Esophagus muscularis mucosa (tissue), 4 donors: ENCODE measurements around the gene SLC38A2. TPM values are rescaled to one million over a fixed set of nuclear protein-coding genes. Genes with fewer than 3 reads are reported as not detected.
A peak's percentile ranks its signal among the peaks of the same experiment; 100 is the strongest.

Experiments used
- DNase-seq: peaks from one replicate; pipeline ENCODE4 v3.0.0-alpha.2; 2017; ENCODE audit errors: extremely low spot score
- H3K27ac ChIP-seq, 4 donors: fragments of 200-600 bp; sonication (generic); replicated peaks in 1 of 4; 1 replicate in 3 of 4; 2 replicates in 1 of 4; pipeline ENCODE4 v1.5.1; 2016 to 2019; ENCODE audit warnings: mild to moderate bottlenecking in 1 of 4
- H3K27me3 ChIP-seq, 4 donors: fragments of 200-600 bp; sonication (generic); one replicate each; pipeline versions ENCODE4 v1.5.1 to v1.6.0; 2016 to 2019
- H3K36me3 ChIP-seq, 4 donors: fragments of 200-600 bp; sonication (generic); one replicate each; pipeline ENCODE4 v1.5.1; 2016 to 2019
- H3K4me1 ChIP-seq, 4 donors: fragments of 200-600 bp; sonication (generic); one replicate each; pipeline ENCODE4 v1.5.1; 2016 to 2019
- H3K4me3 ChIP-seq, 4 donors: fragments of 200-600 bp; sonication (generic); 1 replicate in 2 of 4; 2 replicates in 2 of 4; pipeline ENCODE4 v1.5.1; 2016 to 2019; ENCODE audit warnings: mild to moderate bottlenecking in 4 of 4, moderate library complexity in 1 of 4
- H3K9me3 ChIP-seq, 4 donors: fragments of 200-600 bp; sonication (generic); 1 replicate in 3 of 4; 2 replicates in 1 of 4; pipeline ENCODE4 v1.5.1; 2016 to 2019
- CTCF ChIP-seq, 3 experiments: fragments of 200-600 bp in 2 of 3; fragments of 450-650 bp in 1 of 3; sonication (generic) in 2 of 3; IDR thresholded peaks; one replicate each; pipeline ENCODE4 v1.5.1; 2017 to 2019; ENCODE audit warnings: antibody characterized with exemption in 3 of 3, mild to moderate bottlenecking in 2 of 3, moderate library complexity in 1 of 3
- EP300 ChIP-seq: sonication (generic); formaldehyde crosslinking; IDR thresholded peaks from one replicate; pipeline ENCODE4 v1.6.1; 2017; ENCODE audit warnings: antibody characterized with exemption
- POLR2A ChIP-seq: fragments of 450-650 bp; IDR thresholded peaks from one replicate; pipeline ENCODE4 v1.6.1; 2017; ENCODE audit warnings: antibody characterized with exemption, moderate library complexity, mild to moderate bottlenecking, low read depth
- POLR2AphosphoS5 ChIP-seq, 2 donors: sonication (generic); formaldehyde crosslinking; IDR thresholded peaks; one replicate each; pipeline ENCODE4 v1.6.1; 2017; ENCODE audit warnings: antibody characterized with exemption in 2 of 2
- WGBS: methylation state at CpG from one replicate; pipeline ENCODE4 v1.1.5; 2018; 5-methylcytosine and 5-hydroxymethylcytosine counted together
- intact Hi-C: fragments of 100-400 bp; cut with DNase I; formaldehyde crosslinking; loops from one replicate; pipeline ENCODE4 v1.15.1; 2023
- total RNA-seq, 4 donors: library from RNA; depleted of rRNA; stranded (reverse); fragments of >200 nt; gene quantifications; one replicate each; pipeline versions ENCODE4 v1.1.0 to v1.2.1, GENCODE V29; 2016

The SLC38A2 gene
- total RNA-seq, 4 donors from 2014 or later = 177 to 241 (median 225) TPM

GRCh38 chr12:46383654-46384450 is 11.3 kb upstream of the SLC38A2 start:
- H3K36me3 ChIP-seq = no peaks in the 10 kb centered on the region
- WGBS = 0% methylated on average over 19 of the region's 47 CpGs
- H3K27ac ChIP-seq = peak overlapping the region; percentile 99
- H3K9me3 ChIP-seq = no peaks in the 10 kb centered on the region
- no peaks in the 10 kb centered on the region for H3K27me3 ChIP-seq
- peaks cover 50 to 59% (median 55%) of the 10 kb centered on the region in 4 donors for H3K4me1 ChIP-seq
- DNase-seq = peak; percentile 97
- TF ChIP-seq POLR2AphosphoS5 (IDR thresholded peaks at IDR 0.05) (peak; percentile 93 to 95), POLR2A (peak; percentile 56), CTCF (IDR thresholded peaks at IDR 0.05) (peak in 1 of 3 experiments; percentile 32), EP300 (peak; percentile 64)
- H3K4me3 ChIP-seq = peak overlapping the region; percentile 76 to 80 (median 76)
- intact Hi-C loops = loop anchor here (5.0 to 10.0 kb wide), 3 partner anchors 141 to 233 kb away; no protein-coding TSS in a partner anchor

DNA sequence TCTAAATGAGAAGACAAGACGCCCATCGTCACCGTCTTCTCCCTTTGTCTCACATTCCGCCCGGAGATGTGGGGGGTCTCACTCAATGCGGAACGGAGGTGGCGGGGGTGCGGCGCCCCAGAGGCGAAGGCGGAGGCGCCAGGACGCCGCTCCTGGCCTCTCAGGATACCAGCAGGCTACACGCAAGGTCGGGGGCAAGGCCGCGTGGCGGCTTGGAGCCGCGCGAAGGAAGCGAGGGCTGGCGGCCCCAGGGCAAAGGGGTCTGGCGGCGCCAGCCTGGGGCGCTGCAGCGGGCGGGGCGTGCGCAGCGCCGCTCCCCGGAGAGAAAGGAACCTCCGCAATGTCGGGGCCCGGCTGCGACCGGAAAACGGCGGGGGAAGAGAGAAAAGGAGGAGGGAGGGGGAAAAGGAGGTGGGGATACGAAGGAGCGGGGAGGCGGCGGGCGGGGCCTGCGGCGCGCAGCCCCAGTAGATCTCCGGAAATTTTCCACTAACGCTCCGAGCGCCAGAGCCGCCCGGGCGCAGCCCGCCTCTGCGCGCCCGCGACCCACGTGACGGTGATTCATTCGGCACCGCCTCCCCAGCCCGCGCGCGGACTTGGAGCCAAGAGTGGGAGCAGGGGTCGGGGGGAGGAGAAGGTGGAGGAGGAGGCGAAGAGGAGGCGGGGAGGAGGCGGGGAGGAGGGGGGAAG is 10.5 kb upstream of the SLC38A2 start:
- peaks cover 45 to 52% (median 48%) of the 10 kb centered on the region in 4 donors for H3K4me1 ChIP-seq
- H3K9me3 ChIP-seq = no peaks in the 10 kb centered on the region
- intact Hi-C loops = loop anchor here (5.0 to 10.0 kb wide), 3 partner anchors 142 to 234 kb away; no protein-coding TSS in a partner anchor
- H3K27ac ChIP-seq = peak overlapping the region; percentile 99
- TF ChIP-seq POLR2AphosphoS5 (IDR thresholded peaks at IDR 0.05) (peak; percentile 63 to 95), CTCF (IDR thresholded peaks at IDR 0.05) (peak; percentile 15 to 51 (median 25)), EP300 (no peak), POLR2A (peak; percentile 88)
- peak overlapping the region; percentile 76 to 80 (median 76) for H3K4me3 ChIP-seq
- no peaks in the 10 kb centered on the region for H3K36me3 ChIP-seq
- peak; percentile 99 for DNase-seq
- 1% methylated on average over 49 of the region's 74 CpGs for WGBS
- no peaks in the 10 kb centered on the region for H3K27me3 ChIP-seq

GRCh38 chr12:46382408-46382963 is 9.9 kb upstream of the SLC38A2 start:
- Histone ChIP-seq H3K4me3 (peak overlapping the region; percentile 76 to 80 (median 76)), H3K9me3 (no peaks in the 10 kb centered on the region), H3K27me3 (no peaks in the 10 kb centered on the region), H3K36me3 (no peaks in the 10 kb centered on the region), H3K4me1 (peaks cover 39 to 45% (median 42%) of the 10 kb centered on the region in 4 donors), H3K27ac (peak overlapping the region; percentile 99)
- DNase-seq = no peak
- intact Hi-C loops = loop anchor here (5.0 to 10.0 kb wide), 3 partner anchors 142 to 235 kb away; no protein-coding TSS in a partner anchor
- 58% methylated on average over 16 of the region's 16 CpGs for WGBS
- TF ChIP-seq EP300 = no peak
- no peak for TF ChIP-seq CTCF (IDR thresholded peaks at IDR 0.05)
- TF ChIP-seq POLR2AphosphoS5 (IDR thresholded peaks at IDR 0.05) = no peak
- TF ChIP-seq POLR2A = no peak

DNA sequence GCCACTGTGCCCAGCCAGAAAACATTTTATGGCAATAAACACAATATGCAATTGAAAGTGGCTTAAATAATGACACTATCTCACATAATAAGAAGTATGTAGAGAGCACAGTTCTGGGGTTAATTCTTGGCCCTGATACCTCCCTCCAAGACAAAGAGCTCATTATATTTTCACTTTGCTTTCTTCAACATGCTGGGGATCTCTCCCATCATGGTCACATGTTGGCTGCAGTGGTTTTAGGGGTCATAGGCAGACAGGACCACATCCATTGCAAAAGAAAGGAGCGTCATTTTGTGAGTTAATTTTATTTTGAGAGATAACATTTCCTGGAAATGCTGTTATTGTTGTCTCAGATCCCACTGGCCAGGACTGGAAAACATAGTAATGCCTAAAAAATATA is 8.3 kb upstream of the SLC38A2 start:
- no peaks in the 10 kb centered on the region for H3K9me3 ChIP-seq
- H3K36me3 ChIP-seq = no peaks in the 10 kb centered on the region
- H3K4me1 ChIP-seq = peaks cover 24 to 29% (median 26%) of the 10 kb centered on the region in 4 donors
- no peak overlapping the region for H3K4me3 ChIP-seq
- intact Hi-C loops = loop anchor here (5.0 to 10.0 kb wide), 3 partner anchors 144 to 236 kb away; no protein-coding TSS in a partner anchor
- H3K27ac ChIP-seq = no peak overlapping the region
- TF ChIP-seq EP300 (no peak), CTCF (IDR thresholded peaks at IDR 0.05) (no peak), POLR2AphosphoS5 (IDR thresholded peaks at IDR 0.05) (no peak), POLR2A (no peak)
- WGBS = 73% methylated on average over 1 of the region's 1 CpG
- DNase-seq = no peak
- H3K27me3 ChIP-seq = no peaks in the 10 kb centered on the region
